Cardiac muscle cell (in vitro differentiated cells and primary cell): ENCODE measurements around the gene SUPT4H1. TPM values are rescaled to one million over a fixed set of nuclear protein-coding genes. Genes with fewer than 3 reads are reported as not detected.

Experiments
- DNase-seq, 2 donors: peaks; one replicate each; pipeline versions ENCODE4 v3.0.0 to v3.0.0-alpha.2; 2010 to 2017; ENCODE audit warnings: low read depth in 1 of 2, low spot score in 1 of 2
- H3K27ac ChIP-seq: fragments of 200-600 bp; sonication (generic); 2 replicates; pipeline ENCODE4 v1.5.1; 2016
- H3K27me3 ChIP-seq: fragments of 200-600 bp; sonication (generic); 2 replicates; pipeline ENCODE4 v1.6.0; 2016; ENCODE audit warnings: control low read depth
- H3K36me3 ChIP-seq: fragments of 200-600 bp; sonication (generic); 2 replicates; pipeline ENCODE4 v1.5.1; 2016; ENCODE audit warnings: control low read depth
- H3K4me1 ChIP-seq: fragments of 200-600 bp; sonication (generic); 2 replicates; pipeline ENCODE4 v1.8.1; 2017; ENCODE audit warnings: low read depth, mild to moderate bottlenecking, mixed run types
- H3K4me3 ChIP-seq: fragments of 200-600 bp; sonication (generic); 2 replicates; pipeline ENCODE4 v1.5.1; 2016; ENCODE audit warnings: mild to moderate bottlenecking
- H3K9me3 ChIP-seq: fragments of 200-600 bp; sonication (generic); 2 replicates; pipeline ENCODE4 v1.5.1; 2017; ENCODE audit warnings: low read depth, mild to moderate bottlenecking, control low read depth
- polyA plus RNA-seq: library from polyadenylated mRNA; unstranded; fragments of >200 nt; fragmentation: Nextera tagmentation; extraction: Ambion mirVana; gene quantifications from 2 replicates; pipeline ENCODE4 v1.2.1, GENCODE V29; 2016
- total RNA-seq: library from RNA; depleted of rRNA; stranded (reverse); fragments of >200 nt; gene quantifications from 2 replicates; pipeline ENCODE4 v1.2.3, GENCODE V29; 2016
- TF ChIP-seq, protein P1 (sequence below): IDR thresholded peaks from 2 replicates; pipeline ENCODE4 v1.5.1; 2012; ENCODE audit warnings: low read depth, mild to moderate bottlenecking, low read length

Gene SUPT4H1
- total and polyA plus RNA-seq, 2 experiments from 2014 or later, result 97.9 to 152 TPM

DNA sequence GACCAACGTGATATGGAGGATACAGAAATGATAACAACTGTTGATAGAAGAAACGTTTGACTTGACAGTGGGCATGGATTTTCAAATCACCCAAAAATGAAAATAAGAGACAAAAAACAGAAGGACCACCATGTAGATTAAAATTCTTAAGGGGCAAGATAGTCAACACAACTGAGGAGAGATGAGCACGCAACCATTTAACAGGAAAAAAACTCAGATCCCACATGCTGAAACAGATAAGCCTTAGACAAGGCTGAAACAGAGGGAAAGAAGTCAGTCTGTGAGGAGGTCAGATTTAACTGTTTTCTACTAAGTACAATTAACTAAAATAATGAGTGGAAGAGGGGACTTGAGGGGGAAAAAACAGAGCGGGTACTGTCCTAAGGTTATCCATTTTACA lies 44.2 kb upstream of the SUPT4H1 start:
- H3K4me3 ChIP-seq, result no peak overlapping the region
- no peaks in the 10 kb centered on the region for H3K27me3 ChIP-seq
- no peak for DNase-seq
- H3K27ac ChIP-seq, result no peak overlapping the region
- no peaks in the 10 kb centered on the region for H3K9me3 ChIP-seq
- H3K36me3 ChIP-seq, result no peaks in the 10 kb centered on the region
- peaks cover 22% of the 10 kb centered on the region for H3K4me1 ChIP-seq
- TF ChIP-seq, protein P1, sequence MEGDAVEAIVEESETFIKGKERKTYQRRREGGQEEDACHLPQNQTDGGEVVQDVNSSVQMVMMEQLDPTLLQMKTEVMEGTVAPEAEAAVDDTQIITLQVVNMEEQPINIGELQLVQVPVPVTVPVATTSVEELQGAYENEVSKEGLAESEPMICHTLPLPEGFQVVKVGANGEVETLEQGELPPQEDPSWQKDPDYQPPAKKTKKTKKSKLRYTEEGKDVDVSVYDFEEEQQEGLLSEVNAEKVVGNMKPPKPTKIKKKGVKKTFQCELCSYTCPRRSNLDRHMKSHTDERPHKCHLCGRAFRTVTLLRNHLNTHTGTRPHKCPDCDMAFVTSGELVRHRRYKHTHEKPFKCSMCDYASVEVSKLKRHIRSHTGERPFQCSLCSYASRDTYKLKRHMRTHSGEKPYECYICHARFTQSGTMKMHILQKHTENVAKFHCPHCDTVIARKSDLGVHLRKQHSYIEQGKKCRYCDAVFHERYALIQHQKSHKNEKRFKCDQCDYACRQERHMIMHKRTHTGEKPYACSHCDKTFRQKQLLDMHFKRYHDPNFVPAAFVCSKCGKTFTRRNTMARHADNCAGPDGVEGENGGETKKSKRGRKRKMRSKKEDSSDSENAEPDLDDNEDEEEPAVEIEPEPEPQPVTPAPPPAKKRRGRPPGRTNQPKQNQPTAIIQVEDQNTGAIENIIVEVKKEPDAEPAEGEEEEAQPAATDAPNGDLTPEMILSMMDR, result no peak

DNA sequence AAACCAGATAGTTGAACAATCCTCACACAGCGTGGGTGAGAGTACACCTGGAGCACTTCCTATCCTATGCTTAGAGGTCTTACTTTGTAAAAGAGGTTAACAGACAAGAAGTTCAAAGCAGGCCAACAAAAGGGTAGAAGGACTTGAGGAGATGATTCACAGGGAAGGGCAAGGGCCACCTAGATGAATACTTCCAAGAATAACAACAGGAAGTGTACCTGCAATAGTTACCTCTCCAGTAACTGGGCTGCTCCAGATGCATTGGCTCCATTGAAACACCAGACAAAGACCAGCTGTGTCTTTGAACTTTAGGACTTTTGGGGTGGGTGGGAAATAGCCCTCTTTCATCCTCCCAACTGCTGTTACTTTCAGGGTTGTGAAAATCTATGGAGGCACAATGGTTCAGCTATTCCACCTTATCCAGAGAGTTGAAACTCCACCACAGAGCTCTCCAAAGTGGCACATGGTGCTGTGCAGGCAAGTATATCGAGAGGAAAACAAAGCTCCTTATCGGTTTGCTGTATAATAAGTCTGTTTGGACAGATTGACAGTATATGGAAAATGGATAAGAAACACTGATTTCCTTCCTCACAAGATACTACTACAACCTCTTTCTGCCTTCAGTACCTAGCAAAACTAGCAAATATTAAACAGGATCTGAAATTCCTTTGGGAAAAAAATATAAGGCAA lies 42.7 kb upstream of the SUPT4H1 start:
- no peaks in the 10 kb centered on the region for H3K27me3 ChIP-seq
- TF ChIP-seq, protein P1, result no peak
- DNase-seq, result no peak
- H3K36me3 ChIP-seq, result no peaks in the 10 kb centered on the region
- H3K4me1 ChIP-seq, result peaks cover 35% of the 10 kb centered on the region
- no peak overlapping the region for H3K4me3 ChIP-seq
- no peak overlapping the region for H3K27ac ChIP-seq
- H3K9me3 ChIP-seq, result no peaks in the 10 kb centered on the region

DNA sequence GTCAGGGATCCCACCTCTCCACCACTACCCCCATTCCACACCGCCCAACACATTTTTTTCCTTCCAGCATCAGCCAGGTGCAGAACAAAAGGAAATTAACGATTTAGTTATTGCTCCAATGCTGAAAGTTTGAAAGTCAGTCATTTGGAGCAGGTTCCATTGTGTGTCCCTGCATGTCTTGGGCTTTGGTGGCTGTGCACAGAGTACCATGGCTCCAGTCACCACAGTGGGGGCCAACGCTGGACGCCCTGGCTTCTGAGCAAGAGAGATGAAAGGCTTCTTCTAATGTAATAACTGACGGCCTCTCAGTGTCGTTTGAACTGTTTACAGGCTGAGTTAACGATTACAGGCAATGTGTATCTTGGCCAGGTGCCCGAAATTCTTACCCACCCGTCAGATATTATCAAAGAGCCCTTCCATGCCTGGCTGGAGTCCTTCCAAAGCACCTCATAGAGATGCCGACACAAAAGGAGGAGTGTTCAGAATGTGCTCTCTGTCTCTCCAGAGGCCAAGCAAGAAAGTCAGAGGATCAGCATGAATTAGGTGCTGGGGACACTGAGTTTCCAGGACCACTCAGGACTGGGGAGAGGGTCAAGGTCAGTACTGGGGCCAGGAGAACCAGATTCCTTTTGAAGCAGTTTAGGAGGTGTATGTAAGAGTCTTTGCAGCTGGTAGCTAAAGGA lies 39.4 kb upstream of the SUPT4H1 start:
- H3K27me3 ChIP-seq, result no peaks in the 10 kb centered on the region
- no peak overlapping the region for H3K4me3 ChIP-seq
- H3K27ac ChIP-seq, result peak overlapping the region; percentile 64
- H3K36me3 ChIP-seq, result no peaks in the 10 kb centered on the region
- DNase-seq, result peak; percentile 80 to 89
- H3K9me3 ChIP-seq, result no peaks in the 10 kb centered on the region
- TF ChIP-seq, protein P1, result no peak
- H3K4me1 ChIP-seq, result peaks cover 44% of the 10 kb centered on the region

DNA sequence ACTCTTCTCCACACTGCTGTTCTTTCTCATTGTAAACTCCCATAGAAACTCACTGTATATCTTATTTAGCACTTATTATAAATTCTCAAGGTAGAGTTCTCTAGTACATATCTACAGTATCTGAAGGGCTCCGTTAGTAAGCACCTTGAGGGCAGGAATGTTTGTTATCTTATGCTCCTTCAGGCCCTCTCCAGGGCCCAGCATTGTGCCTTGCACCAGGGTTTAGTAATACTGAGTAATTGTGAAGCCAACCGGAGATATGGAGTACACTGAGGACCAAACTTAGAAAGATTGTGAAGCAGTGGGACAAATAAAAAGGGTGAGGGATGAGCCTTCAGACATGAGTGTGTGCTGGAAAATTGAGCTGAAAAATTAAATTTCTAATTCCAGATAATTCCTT lies 38.9 kb upstream of the SUPT4H1 start:
- Histone ChIP-seq H3K36me3 (no peaks in the 10 kb centered on the region), H3K4me1 (peaks cover 38% of the 10 kb centered on the region), H3K27me3 (no peaks in the 10 kb centered on the region), H3K4me3 (no peak overlapping the region), H3K9me3 (no peaks in the 10 kb centered on the region), H3K27ac (peak overlapping the region; percentile 64)
- no peak for DNase-seq
- TF ChIP-seq, protein P1, result no peak

DNA sequence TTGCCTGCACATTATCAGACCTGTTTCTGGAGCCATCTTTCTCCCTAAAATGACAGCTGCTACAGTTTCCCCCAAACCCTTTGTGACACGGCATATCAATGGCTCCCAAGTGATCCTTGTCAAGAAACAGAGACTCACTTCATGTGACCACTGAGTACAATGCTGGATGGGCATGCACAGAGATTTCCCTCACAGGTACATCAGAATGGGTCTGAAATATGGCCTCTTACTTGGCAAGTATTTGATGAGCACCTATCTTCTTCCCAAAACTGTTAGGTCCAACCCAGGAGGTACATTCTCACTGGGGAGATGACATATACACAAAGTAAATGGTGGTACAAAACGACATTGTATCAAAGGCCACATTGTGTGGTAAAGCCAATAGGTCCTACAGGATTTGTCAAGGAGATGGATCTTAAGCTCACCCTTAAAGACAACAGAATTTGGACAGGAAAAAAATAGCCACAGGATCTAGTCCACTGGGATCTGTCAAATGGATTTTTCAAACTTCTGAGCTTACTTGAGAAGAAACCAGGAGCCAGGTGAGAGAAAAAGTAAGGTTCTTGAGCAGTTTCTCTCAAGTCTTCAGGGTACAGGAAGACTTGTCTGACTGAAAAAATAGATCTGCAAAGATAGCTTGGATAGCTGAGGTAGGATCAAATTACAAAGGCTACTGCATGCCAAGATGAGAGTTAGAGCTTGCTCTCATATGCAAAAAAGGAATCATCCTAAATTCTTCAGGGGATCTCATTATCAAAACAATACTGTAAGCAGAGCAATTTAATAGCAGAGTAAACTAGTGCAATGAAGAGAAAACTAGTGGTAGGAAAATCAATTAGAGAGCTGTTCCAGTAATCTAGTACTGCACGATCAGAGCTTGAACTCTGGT lies 36.5 kb upstream of the SUPT4H1 start:
- Histone ChIP-seq H3K4me3 (no peak overlapping the region), H3K27me3 (no peaks in the 10 kb centered on the region), H3K4me1 (peaks cover 43% of the 10 kb centered on the region), H3K27ac (no peak overlapping the region), H3K36me3 (no peaks in the 10 kb centered on the region), H3K9me3 (no peaks in the 10 kb centered on the region)
- TF ChIP-seq, protein P1, result no peak
- no peak for DNase-seq
